ENCODE measurements around the gene ELOA2.
"Not testable (repeated sequence)": the region's sequence is repeated elsewhere in the genome, so short reads cannot be mapped to it uniquely, and the experiment has no call there.

ELOA2 gene

GRCh38 chr18:47020757-47021156 is 14.7 kb downstream of the ELOA2 start:
- DNase-seq (ENCODE audit: low read depth), result not testable (repeated sequence)

GRCh38 chr18:47019870-47020269 is 15.6 kb downstream of the ELOA2 start:
- not testable (repeated sequence) for DNase-seq (ENCODE audit: low read depth)
